ENCODE measurements around the gene BFSP1.
A peak's percentile ranks its signal among the peaks of the same experiment; 100 is the strongest.

BFSP1 gene

DNA sequence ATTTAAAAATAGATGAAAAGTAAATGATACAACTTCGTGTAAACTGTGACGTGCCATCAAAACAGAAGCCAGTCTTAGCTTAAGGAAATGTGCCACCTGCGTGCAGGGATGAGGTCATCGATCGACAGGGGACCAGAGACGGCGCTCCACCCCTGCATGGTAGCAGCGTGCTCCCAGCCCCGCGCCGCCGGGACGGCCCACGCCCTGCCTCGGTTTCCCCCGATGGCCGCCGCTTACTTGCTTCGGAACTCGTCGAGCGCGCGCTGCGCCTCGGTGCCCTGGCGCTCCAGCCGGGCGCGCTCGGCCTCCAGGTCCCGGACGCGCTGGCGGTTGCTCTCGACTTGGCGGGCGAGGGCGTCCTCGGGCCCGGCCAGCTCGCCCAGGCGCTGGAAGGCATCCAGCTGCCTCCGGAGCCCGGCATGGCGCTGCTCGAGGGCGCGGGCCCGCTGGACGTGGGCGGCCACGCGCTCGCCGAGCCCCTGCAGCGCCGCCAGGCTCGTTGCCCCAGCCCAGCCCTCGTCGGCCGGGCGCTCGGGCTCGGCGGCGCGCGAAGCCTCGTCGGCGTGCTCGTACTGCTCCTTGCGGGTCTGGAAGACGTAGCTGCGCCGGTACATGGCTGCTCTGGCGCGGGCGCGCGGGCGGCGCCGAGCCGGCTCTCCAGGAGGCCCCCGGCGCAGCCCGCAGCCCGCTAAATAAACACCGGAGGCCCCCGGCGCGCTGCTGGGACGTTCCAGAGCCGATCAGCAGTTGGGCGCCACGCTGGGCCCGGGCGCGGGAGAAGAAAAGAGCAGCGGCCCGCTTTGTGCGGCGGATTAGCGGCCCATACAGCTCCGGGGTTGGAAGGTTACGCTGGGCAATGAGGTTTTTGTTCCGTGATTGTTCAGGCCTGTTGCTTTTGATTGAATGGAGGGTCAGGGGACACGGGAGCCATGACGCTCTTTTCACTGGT is at the start of gene BFSP1:
Gene BFSP1 (minus strand): TSS at position 664 of the 949 bp plus-strand sequence. CDS start 50 bp downstream, at position 614.
- Mint-ChIP-seq H3K4me1 (ENCODE audit: low read depth) (peaks cover 21% of the 10 kb centered on the region), H3K4me3 (peak within 1 kb of the TSS; percentile 87), H3K27me3 (ENCODE audit: low read depth) (peaks cover 4% of the 10 kb centered on the region), H3K27ac (peak within 1 kb of the TSS; percentile 95), H3K36me3 (ENCODE audit: low read depth) (peaks cover 3% of the 10 kb centered on the region), H3K9me3 (no peaks in the 10 kb centered on the region)

DNA sequence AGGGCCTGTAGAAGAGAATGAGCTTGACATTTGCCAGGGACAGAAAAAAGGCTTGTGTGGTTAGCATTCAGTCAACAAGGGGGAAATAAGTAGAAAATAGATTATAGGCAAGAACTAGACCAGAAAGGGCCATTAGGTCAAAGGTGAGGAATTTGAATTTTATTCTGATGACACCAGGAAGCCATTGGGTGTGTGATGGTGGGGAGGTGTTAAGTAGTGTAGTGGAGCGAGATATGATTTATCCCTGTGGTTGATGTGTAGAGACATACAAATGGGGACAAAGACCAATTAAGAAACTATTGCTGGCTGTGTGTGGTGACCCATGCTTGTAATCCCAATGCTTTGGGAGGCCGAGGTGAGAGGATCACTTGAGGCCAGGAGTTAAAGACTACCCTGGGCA is 49.7 kb upstream of the BFSP1 start:
- Mint-ChIP-seq H3K4me1 (ENCODE audit: low read depth) (peaks cover 14% of the 10 kb centered on the region), H3K36me3 (ENCODE audit: low read depth) (peaks cover 11% of the 10 kb centered on the region), H3K27me3 (ENCODE audit: low read depth) (no peaks in the 10 kb centered on the region), H3K9me3 (no peaks in the 10 kb centered on the region), H3K27ac (no peak overlapping the region), H3K4me3 (no peak overlapping the region)

DNA sequence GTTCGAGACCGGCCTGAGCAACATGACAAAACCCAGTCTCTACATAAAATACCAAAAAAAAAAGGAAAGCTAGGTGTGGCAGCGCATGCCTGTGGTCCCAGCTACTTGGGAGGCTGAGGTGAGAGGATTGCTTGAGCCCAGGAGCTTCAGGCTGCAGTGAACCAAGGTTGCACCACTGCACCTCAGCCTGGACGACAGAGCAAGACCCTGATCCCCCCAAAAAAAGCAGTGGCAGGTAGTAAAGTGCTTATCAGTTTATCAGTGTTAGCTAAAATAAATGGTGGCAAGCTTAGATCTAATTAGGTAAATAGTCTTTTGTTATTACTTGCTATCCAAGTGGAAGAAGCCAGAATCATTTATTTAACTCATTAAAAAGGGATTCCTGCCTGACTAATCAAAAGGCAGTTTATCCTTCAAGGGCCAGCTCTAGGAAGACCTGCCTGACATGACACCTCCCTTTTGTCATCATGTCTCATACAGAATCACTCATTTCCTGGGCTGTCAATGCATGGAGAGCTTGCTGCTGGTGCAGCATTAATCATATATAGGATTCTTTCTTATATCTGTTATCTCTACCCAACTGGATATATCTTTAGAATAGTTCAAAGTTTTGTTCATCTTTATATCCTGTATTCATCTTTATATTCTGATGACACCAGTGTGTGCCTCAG is 48.3 kb upstream of the BFSP1 start:
- Mint-ChIP-seq H3K27me3 (ENCODE audit: low read depth) (no peaks in the 10 kb centered on the region), H3K27ac (no peak overlapping the region), H3K4me1 (ENCODE audit: low read depth) (peaks cover 14% of the 10 kb centered on the region), H3K4me3 (no peak overlapping the region), H3K9me3 (no peaks in the 10 kb centered on the region), H3K36me3 (ENCODE audit: low read depth) (peaks cover 8% of the 10 kb centered on the region)

DNA sequence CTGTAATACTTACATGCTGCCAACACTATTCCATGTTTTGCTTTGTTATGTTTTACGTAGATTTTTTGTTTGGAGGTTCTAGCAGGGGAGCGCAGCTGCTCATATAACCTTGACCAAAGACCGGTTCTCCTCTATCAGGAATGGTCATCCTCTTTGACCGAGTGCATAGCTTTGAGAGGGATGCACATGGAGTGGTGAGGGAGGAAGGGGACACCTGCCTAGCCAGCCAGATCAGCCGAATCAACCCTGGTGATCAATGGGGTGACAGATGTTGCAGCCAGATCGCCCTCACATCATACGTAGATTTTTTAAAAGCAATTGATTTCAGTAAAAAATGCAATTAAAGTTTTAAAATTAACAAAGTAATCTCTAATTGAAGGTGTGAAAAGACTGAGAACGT is 45.0 kb upstream of the BFSP1 start:
- Mint-ChIP-seq H3K27me3 (ENCODE audit: low read depth) (no peaks in the 10 kb centered on the region), H3K36me3 (ENCODE audit: low read depth) (peaks cover 8% of the 10 kb centered on the region), H3K27ac (no peak overlapping the region), H3K4me3 (no peak overlapping the region), H3K9me3 (no peaks in the 10 kb centered on the region), H3K4me1 (ENCODE audit: low read depth) (peaks cover 31% of the 10 kb centered on the region)

DNA sequence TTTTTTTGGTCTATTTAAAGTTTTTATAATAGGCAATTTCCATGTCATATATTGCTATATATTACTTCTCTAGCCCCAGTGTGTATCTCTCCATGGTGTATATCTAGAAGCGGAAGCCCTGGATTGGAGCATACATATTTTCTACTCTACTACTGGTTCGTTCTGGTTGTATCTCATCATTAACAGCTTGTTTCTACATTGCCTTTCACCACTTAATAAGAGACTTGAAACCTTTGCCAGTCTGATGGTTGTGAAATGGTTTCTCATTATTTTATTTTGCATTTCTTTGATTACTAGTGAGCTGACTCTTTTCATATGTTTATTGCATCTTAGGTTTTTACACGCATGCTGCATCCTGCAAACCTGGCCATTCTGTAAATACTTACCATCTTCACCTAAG is 42.3 kb upstream of the BFSP1 start:
- no peak overlapping the region for H3K27ac Mint-ChIP-seq
- peaks cover 8% of the 10 kb centered on the region for H3K36me3 Mint-ChIP-seq (ENCODE audit: low read depth)
- H3K4me3 Mint-ChIP-seq: peak overlapping the region; percentile 25
- H3K9me3 Mint-ChIP-seq: no peaks in the 10 kb centered on the region
- H3K27me3 Mint-ChIP-seq (ENCODE audit: low read depth): peaks cover 2% of the 10 kb centered on the region
- peaks cover 27% of the 10 kb centered on the region for H3K4me1 Mint-ChIP-seq (ENCODE audit: low read depth)

DNA sequence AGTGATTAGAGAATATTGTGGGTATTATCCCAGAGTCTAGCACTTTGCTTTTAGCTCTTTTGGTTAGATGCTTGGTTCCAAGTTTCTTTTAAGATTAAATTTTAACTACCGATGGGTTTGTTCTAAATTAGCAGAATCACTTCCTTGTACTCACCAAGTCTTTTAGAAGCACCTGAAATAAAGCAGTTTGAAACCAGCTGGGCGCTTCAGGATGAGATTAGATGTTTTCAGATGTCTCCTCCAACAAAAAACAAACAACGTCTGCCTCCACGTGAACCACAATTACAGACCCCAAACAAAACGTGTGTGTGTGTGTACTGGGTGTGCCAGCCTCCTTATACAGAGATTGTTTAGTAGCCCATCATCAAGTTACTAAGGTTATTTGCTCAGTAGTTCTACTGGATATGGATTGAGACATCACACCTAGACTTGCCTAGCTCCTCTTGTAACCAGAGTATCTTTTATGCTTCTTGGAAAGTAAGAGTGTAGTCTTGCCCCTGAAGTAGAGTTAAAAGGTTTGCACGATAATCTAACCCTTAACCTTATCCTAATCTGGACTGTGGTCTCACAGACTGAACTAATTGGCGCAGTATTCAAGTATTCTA is 41.0 kb upstream of the BFSP1 start:
- Mint-ChIP-seq H3K4me1 (ENCODE audit: low read depth) (peaks cover 27% of the 10 kb centered on the region), H3K4me3 (peak overlapping the region; percentile 1), H3K27ac (no peak overlapping the region)

DNA sequence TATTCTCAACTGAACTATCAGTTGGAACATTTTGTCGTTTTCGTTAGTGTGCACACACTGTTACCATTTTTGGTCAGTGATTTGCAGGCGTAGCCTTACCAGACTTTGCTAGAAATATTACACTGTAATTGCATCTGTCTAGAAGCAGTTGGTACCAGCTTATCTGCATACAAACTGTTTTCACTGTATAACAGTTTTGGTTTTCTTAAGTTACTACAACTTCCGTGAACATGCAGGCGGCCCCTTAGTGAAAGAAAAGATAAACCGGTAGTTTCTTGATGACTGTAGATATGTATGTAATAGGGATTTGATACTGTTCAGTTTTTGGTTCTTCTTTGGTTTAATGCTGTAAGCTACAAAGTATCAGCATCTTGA is 40.0 kb upstream of the BFSP1 start:
- peaks cover 27% of the 10 kb centered on the region for H3K4me1 Mint-ChIP-seq (ENCODE audit: low read depth)
- peak overlapping the region; percentile 87 for H3K27ac Mint-ChIP-seq
- H3K4me3 Mint-ChIP-seq: peak overlapping the region; percentile 91
- peaks cover 8% of the 10 kb centered on the region for H3K36me3 Mint-ChIP-seq (ENCODE audit: low read depth)
- peaks cover 13% of the 10 kb centered on the region for H3K27me3 Mint-ChIP-seq (ENCODE audit: low read depth)
- H3K9me3 Mint-ChIP-seq: peaks cover 3% of the 10 kb centered on the region

More for the DNA sequence above, 41.0 kb upstream of the BFSP1 start:
- Mint-ChIP-seq H3K9me3 (no peaks in the 10 kb centered on the region), H3K27me3 (ENCODE audit: low read depth) (peaks cover 10% of the 10 kb centered on the region), H3K36me3 (ENCODE audit: low read depth) (peaks cover 8% of the 10 kb centered on the region)

DNA sequence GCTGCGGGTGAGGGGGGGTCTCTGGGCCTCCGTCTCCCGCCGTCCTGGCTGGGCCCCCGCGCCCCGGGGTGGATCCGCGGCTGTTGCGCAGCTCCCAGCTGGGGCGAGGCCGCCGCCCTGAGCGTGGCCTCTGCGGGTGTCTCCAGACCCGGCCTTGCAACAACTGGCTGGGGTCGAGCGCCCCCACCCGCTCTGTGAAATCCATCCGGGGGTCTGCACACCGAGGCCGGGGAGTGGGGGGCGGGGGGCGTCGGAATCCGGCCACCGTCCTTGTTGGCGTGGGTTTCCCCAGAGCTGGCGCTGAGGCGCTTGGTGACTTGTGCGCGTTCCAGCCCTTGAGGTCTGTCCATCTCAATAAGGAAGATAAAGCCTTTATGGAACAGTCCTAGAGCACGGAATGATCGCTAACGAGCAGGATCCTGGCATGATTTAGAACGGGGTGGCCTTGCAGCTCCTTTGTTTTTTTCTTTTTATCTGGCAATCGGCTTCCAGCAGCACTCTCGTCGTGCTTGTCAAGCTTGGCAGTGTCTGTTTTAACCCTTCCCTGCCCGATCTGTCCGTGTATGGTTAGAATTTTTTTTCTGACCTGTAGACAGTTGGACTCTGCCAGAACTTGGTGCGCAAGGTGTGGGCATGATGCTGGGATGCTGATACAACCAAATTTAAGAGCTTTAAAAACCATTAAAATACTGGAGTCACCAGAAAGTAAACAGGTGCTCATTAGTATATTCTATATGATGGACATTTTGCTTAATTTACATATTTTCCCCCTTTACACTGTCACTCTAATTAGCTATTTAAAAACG is 39.4 kb upstream of the BFSP1 start:
- Mint-ChIP-seq H3K4me3 (peak overlapping the region; percentile 91), H3K9me3 (peaks cover 4% of the 10 kb centered on the region)

DNA sequence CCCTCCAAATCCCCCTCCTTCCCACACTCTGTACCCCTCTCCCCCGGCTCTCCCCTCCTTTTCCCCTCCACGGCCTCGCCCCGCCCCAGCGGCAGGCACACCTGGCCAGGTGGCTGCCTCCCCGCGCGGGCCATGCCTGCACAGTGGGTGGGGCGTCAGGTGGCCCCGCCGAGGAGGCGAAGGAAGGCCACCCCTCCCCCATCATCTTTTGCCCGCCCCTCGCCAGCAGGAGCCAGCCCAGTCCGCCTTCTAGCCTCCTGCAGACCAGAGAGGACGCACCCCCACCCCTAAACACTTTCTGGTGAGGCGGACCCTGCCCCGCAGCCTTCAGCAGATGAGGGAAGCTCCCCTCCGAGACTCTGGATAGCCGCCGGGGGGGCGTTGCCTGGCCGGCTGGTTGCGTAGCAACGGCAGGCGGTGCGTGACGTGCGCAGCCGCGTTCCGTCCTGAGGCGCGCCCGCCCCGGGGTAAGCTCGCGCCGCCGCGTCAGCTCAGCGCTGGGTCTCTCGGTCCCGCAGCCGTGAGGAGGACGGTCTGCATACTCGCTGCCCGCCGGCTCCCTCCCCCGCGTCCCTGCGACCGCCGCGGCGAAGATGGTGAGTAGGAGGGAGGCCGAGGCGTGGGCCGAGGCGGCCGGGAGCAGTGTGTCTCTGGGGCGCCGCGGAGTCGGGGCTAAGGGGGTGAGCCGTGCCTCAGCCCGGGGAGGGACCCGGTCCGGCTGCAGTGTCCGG is 38.6 kb upstream of the BFSP1 start, which contains the start of gene DSTN:
Gene DSTN (plus strand): TSS at position 460 of the 731 bp plus-strand sequence. CDS start 134 bp downstream, at position 594.
- Mint-ChIP-seq H3K4me1 (ENCODE audit: low read depth) (peaks cover 27% of the 10 kb centered on the region), H3K9me3 (peaks cover 4% of the 10 kb centered on the region), H3K36me3 (ENCODE audit: low read depth) (peaks cover 8% of the 10 kb centered on the region), H3K27me3 (ENCODE audit: low read depth) (peaks cover 23% of the 10 kb centered on the region), H3K27ac (peak within 1 kb of the TSS; percentile 87), H3K4me3 (peak within 1 kb of the TSS; percentile 94)

More for the DNA sequence above, 39.4 kb upstream of the BFSP1 start:
- Mint-ChIP-seq H3K4me1 (ENCODE audit: low read depth) (peaks cover 27% of the 10 kb centered on the region), H3K36me3 (ENCODE audit: low read depth) (peaks cover 8% of the 10 kb centered on the region), H3K27me3 (ENCODE audit: low read depth) (peaks cover 15% of the 10 kb centered on the region), H3K27ac (peak overlapping the region; percentile 87)

DNA sequence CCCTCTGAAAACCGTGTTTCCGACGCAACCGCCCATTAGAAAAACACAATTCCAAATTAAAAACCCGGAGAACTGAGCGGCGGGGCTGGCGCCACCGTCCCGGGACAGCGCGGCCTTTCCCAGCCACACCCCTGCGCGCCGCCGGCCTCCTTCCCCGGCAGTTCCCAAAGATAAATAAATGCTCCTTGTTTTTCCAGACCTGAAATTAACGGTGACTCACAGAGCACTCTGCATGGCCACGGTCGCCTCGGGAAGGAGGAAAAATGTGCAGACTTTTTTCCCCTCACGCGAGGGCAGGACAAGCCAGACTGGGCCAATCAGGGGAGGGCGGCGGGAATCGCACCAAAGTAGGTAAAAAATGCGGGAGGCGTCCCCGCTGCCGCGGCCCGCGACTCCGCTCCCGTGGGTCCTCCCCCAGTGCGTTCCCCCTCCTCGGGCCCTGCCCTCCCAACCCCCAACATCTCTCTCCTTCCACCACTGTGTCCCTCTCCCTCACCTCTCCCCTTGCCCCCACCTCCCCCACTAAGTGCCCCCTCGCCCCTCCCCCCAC is 37.9 kb upstream of the BFSP1 start:
- Mint-ChIP-seq H3K27ac (no peak overlapping the region), H3K27me3 (ENCODE audit: low read depth) (peaks cover 26% of the 10 kb centered on the region), H3K9me3 (peaks cover 4% of the 10 kb centered on the region), H3K36me3 (ENCODE audit: low read depth) (peaks cover 8% of the 10 kb centered on the region), H3K4me3 (peak overlapping the region; percentile 39), H3K4me1 (ENCODE audit: low read depth) (peaks cover 25% of the 10 kb centered on the region)

DNA sequence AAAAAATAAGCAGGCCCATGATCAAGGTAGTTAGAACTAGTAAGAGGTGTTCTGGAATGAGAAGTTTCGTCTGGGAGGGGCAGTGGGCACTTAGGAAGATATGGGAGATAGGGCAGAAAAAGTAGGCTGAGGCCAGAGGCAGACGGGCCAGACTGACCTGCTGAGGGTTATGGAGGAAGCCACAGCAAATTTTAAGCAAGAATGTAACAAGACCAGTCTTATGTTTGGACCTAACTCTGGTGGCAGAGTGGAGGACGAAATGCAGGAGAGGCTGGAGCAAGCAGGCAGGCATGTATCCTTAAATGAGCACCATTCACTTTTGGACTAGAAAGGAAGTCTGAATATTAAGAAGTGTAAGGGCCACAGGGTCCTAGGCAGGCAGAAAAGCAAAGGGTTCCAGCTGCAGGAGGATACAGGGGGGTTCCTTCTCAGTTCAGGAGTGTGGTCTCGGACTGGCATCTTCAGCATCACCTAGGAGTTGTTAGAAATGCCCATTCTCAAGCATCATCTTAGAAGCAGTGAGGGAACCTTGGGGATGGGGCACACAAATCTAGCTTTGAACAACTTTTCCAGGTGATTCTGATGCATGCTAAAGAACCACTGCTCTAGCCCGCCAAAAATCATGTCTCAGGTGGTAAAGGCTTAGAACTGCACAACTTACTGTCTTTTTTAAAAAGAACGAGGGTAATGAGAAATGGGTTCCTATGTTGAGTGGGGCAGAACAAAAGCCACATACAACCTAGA is 37.0 kb upstream of the BFSP1 start:
- Mint-ChIP-seq H3K36me3 (ENCODE audit: low read depth) (peaks cover 8% of the 10 kb centered on the region), H3K27me3 (ENCODE audit: low read depth) (peaks cover 26% of the 10 kb centered on the region), H3K27ac (peak overlapping the region; percentile 1), H3K9me3 (peaks cover 4% of the 10 kb centered on the region), H3K4me1 (ENCODE audit: low read depth) (peaks cover 21% of the 10 kb centered on the region), H3K4me3 (peak overlapping the region; percentile 39)

DNA sequence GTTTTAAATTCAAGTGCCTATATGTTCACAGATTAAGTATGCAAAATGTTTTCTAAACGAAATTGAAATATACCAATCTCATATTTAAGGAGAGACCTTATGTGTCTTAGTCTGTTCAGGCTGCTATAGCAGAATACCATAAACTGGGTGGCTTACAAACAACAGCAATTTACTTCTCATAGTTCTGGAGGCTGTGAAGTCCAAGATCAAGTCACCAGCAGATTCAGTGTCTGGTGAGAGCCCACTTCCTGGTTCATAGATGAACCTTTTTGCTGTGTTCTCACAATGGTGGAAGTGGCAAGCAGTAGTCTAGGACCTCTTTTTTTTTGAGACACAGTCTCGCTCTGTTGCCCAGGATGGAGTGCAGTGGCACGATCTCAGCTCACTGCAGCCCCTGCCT is 35.2 kb upstream of the BFSP1 start:
- Mint-ChIP-seq H3K4me1 (ENCODE audit: low read depth) (peaks cover 8% of the 10 kb centered on the region), H3K9me3 (peaks cover 4% of the 10 kb centered on the region), H3K36me3 (ENCODE audit: low read depth) (peaks cover 6% of the 10 kb centered on the region), H3K27me3 (ENCODE audit: low read depth) (peaks cover 26% of the 10 kb centered on the region), H3K27ac (no peak overlapping the region), H3K4me3 (no peak overlapping the region)
